ENCODE results near the gene CACNA1D.

Gene CACNA1D

GRCh38 chr3:53643757-53644156, 149.3 kb downstream of the CACNA1D start:
- no peak overlapping the region for H3K27ac ChIP-seq
- no peak for TF ChIP-seq ZFX (IDR thresholded peaks at IDR 0.05)
- TF ChIP-seq, protein P1, sequence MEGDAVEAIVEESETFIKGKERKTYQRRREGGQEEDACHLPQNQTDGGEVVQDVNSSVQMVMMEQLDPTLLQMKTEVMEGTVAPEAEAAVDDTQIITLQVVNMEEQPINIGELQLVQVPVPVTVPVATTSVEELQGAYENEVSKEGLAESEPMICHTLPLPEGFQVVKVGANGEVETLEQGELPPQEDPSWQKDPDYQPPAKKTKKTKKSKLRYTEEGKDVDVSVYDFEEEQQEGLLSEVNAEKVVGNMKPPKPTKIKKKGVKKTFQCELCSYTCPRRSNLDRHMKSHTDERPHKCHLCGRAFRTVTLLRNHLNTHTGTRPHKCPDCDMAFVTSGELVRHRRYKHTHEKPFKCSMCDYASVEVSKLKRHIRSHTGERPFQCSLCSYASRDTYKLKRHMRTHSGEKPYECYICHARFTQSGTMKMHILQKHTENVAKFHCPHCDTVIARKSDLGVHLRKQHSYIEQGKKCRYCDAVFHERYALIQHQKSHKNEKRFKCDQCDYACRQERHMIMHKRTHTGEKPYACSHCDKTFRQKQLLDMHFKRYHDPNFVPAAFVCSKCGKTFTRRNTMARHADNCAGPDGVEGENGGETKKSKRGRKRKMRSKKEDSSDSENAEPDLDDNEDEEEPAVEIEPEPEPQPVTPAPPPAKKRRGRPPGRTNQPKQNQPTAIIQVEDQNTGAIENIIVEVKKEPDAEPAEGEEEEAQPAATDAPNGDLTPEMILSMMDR (conservative IDR thresholded peaks at IDR 0.05), result no peak

- TF ChIP-seq, protein P1 (conservative IDR thresholded peaks at IDR 0.05), result no peak
- no peak for TF ChIP-seq ZFX (IDR thresholded peaks at IDR 0.05)
- no peak overlapping the region for H3K27ac ChIP-seq
Observed at GRCh38 chr3:53645754-53646153, 151.3 kb downstream of the CACNA1D start.

DNA sequence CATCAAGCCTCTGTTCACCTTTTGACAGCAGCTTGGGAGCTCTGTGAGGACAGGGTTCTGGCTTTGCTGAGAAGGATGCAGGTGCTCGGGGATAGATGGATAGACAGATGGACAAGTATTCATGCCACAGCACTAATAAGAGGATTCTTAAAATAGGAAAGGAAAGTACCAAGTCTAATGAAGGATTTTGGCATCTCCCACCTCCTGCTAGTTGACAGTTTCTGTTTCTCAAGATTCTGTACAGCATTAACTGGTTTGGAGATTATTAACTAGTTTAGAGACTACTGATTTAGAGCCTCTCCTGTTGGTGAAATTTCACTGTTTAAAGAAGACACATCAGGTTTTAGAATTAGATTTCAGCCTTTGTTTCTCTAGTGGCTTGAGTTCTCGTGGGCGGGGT, 152.3 kb downstream of the CACNA1D start:
- TF ChIP-seq ZFX (IDR thresholded peaks at IDR 0.05), result no peak
- TF ChIP-seq, protein P1 (conservative IDR thresholded peaks at IDR 0.05), result no peak
- H3K27ac ChIP-seq, result no peak overlapping the region

DNA sequence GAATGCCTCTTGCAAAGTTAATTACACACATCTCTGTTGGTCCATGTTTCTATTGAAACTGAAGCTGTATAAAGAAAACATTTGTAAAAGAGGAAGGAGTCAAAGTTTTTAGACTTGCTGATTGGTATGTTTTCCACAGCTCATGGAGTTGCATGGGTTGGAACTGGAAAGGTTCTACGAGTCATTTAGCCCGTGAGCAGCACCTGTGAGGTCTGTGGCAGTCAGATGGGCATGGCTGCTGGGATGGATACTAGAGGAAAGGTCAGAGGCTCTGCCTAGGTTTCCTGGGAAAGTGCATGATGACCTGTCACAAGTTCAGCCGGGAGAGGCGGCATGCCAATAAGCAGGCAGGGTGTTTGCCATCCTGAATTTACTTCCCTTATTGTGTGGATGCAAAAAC, 155.4 kb downstream of the CACNA1D start:
- no peak overlapping the region for H3K27ac ChIP-seq
- no peak for TF ChIP-seq ZFX (IDR thresholded peaks at IDR 0.05)
- TF ChIP-seq, protein P1 (conservative IDR thresholded peaks at IDR 0.05), result no peak

GRCh38 chr3:53650424-53650823, 156.0 kb downstream of the CACNA1D start:
- H3K27ac ChIP-seq, result no peak overlapping the region
- no peak for TF ChIP-seq ZFX (IDR thresholded peaks at IDR 0.05)
- TF ChIP-seq, protein P1 (conservative IDR thresholded peaks at IDR 0.05), result no peak

GRCh38 chr3:53650928-53651661, 156.7 kb downstream of the CACNA1D start:
- TF ChIP-seq, protein P1 (conservative IDR thresholded peaks at IDR 0.05), result no peak
- no peak for TF ChIP-seq ZFX (IDR thresholded peaks at IDR 0.05)
- no peak overlapping the region for H3K27ac ChIP-seq

DNA sequence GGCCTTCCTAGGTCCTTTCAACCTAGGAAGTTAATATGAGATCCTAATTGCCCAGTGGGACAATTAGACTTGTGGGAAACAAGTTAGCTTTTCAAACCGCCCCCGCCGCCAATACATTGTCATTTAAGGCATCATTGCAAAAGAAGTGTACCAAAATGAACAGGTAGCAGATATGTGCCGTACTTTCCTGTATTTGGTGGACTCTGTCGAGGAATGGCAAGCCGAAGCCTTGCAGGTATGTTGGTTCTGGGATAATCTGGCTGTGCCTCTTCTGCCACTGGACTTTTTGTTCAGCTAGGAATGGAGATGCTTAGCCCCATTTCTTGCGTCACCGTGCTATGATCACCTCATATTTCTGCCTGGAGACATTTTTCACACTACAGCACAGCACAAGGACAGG, 157.5 kb downstream of the CACNA1D start:
- TF ChIP-seq, protein P1 (conservative IDR thresholded peaks at IDR 0.05), result no peak
- no peak for TF ChIP-seq ZFX (IDR thresholded peaks at IDR 0.05)
- no peak overlapping the region for H3K27ac ChIP-seq

All from C4-2B (cell line).